HG03095 (cell line): ENCODE results near the gene LURAP1L.
A peak's percentile ranks its signal among the peaks of the same experiment; 100 is the strongest.

ENCODE experiments used
- ATAC-seq: cut with Tn5 transposase; IDR thresholded peaks from one replicate; pipeline ENCODE4 v1.9.1; 2021; ENCODE audit warnings: moderate library complexity; ENCODE audit not compliant: unreplicated experiment

The LURAP1L gene

DNA sequence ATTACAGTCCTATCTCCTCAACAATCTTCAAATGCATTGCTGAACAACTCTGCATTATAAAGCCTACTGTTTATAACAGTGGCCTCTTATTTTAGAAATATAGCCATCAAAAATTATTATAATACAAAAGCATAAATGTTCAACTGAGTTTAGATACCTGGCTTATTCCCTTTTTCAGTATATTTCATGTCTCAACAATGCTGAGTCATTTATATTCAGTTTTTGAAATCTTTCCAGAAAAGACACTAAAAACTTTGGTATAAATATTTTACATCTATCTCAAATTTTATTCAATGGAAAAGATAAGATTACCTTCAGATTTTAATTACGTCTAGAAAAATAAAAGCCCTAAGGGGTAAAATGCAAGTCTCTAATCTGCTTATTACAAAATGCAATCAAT lies 37.9 kb downstream of the LURAP1L start:
- ATAC-seq: no peak

DNA sequence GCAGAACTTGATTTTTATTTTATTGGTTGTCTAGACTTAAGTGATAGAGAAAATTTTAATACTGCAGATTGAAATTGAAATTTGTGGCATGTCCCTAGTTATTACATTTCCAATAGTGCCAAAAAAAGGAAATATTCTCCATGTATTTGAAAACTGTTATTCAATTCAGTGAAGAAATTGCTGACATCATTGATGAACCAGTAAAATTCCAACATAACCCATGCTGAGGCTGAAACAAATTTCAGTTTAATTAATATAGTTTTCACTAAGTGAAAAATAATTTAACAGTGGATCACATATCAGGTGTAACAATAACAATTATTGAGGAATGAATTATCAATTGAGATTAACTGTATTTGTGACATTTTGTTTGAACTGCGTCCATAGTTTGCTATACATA lies 38.7 kb downstream of the LURAP1L start:
- no peak for ATAC-seq

DNA sequence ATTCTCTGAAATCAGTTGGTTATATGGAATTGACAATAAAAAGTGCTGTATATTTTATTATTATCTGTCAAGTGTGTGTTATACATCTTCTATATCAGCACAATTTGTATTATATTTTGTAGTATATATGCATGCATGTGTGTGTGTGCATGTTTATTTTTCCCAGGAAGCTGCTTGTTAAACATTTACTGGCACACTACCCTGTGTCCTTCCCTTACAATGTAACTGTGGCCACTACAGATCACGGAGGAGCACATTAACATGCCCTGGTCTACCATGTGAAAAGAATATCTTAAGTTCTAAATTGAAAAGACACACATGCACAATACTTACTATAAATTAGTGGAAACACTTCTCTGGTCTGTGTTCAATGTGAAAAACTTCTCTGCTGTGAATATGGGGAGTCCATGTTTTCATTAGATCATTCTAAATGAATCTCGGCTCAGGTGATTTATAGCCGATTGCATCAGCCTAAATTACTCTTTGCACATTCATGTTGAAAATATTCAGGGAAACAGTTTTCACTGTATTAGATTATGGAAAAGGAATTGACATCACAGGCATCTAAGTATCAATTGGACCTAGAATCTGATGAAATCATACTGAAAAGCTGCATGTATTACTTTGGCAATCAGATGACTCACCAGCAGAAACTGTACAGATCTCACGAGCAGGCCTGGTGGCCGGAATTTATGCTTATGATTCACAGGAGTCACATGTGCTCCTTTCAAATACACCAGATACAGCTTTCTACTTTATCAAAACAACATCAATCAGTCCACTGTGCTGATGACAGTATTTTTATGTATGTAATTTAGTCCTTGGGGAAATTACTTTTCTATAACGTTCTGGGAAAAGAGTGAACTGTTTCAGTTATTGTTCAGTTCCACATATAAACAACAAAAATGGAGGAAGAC lies 39.4 kb downstream of the LURAP1L start:
- ATAC-seq: no peak

DNA sequence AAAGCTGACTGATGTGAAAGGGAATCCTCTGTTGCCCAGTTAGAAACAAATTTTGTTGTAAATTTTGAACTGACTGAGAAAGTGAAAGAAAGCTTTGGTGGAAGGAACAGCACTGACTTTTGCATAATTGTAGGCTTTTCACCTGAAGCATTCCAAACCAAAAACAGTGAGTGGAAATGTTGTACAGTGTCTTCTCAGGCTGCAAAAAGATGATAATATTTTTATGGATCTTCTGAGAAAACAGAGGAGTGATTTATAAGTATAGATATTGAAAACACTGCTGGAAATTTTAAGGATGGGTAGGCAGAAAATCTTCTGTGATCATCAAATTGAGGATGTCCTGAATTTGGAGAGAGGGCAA lies 40.0 kb downstream of the LURAP1L start:
- ATAC-seq: no peak

DNA sequence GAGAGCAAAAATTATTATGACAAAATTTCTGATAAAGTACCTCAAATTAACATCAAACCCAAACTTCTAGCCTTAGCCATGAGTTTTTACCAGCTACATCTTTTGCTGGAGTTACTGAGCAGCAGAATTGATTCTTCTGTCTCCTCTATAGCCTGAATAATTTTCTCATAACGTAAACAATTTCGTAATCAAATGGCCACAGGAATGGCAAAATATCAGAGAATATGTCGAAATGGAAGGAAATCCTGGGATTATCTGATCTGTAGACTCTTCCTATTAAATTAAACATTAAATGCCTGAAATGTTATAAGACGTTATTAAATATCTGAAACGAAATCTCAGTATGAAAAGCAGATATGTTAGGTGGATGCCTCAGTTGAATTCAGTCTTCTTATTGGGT lies 41.1 kb downstream of the LURAP1L start:
- no peak for ATAC-seq

DNA sequence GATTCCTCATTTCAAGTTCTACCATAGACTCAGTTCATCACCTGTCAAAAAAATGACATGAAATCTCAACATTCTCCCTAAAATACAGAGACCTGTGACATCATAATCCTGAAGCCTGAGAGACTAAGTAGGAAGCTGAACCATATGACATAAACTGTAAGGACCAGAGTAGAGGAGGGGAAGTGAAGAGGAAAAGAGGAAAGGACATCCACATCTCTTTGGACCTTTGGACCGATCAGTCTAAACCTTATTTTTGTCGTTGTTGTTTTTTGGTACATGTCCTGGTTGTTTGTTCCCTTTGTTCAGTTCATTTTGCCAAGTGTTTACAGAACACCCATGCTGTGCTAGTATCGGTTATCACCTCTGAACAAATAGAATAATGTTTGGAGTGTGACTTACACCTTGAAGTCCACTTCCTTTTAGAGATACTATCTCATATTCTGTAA lies 41.9 kb downstream of the LURAP1L start:
- no peak for ATAC-seq

DNA sequence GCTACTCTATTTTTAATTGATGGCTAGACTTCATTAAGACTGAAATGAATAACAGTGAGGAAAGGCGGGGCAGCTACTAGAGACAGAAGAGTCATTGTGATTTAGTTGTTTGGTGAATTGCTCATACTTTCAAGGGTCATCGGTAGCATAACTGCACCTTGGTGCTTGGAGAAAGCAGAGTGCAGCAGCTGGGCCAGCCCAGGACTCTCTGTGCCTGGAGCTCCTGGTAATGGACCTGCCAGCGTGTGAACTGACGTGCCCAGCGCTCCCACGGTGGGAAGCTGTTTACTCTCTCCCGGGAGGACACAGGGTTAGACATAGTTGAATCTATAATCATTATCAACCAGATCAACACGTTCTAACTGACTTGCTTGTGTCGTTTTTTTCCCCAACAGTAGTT lies 42.9 kb downstream of the LURAP1L start:
- no peak for ATAC-seq

DNA sequence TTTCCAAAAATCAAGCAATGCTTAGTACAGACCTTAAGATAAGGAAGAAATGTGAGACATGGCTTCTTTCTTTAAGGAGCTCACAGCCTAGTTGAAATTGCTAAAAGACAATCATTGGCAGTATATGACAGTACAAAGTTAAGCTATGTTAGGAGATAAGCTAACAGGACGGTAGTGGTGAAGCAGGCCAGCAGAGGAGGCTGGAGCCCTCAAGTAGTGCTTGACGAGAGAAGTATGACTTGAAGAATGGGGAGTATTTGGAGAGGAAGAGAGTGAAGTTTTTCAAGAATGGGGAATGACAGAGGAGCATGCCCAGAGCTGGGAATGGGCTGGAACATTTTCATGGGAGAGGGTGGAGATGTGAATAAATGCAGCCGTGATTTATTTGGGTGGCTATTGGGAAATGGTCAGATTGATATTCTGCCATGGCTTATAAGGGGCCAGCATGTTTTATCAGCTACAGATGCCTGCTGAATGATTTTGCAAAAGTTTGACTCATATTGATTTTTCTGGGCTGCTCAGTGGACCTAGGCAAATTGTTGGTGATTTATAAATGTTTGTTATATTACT lies 43.7 kb downstream of the LURAP1L start:
- no peak for ATAC-seq

DNA sequence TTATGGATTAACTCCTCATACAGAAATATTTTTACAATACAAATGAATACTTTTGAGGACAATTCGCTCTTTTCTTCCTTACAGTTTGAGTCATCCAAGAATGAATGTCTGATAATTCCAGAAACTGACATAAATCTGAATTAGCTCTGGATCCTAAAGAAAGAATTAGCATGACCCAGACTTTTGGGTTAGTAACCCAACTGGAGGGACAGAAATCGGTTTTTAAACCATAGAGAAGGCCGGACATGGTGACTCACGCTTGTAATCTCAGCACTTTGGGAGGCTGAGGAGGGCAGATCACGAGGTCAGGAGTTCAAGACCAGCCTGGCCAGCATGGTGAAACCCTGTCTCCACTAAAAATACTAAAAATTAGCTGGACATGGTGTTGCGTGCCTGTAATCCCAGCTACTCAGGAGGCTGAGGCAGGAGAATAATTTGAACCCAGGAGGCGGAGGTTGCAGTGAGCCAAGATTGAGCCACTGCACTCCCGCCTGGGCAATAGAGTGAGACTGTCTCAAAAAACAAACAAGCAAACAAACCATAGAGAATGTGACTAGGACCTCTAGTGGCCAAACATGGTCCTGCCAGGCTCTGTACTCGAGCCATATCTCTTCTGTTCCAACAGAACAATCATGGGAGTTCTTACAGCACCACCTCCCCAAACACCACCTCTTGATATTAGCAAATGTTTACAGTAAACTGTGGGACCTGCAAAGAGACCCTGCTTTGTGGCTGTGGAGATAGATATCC lies 44.8 kb downstream of the LURAP1L start:
- peak; percentile 69 for ATAC-seq

DNA sequence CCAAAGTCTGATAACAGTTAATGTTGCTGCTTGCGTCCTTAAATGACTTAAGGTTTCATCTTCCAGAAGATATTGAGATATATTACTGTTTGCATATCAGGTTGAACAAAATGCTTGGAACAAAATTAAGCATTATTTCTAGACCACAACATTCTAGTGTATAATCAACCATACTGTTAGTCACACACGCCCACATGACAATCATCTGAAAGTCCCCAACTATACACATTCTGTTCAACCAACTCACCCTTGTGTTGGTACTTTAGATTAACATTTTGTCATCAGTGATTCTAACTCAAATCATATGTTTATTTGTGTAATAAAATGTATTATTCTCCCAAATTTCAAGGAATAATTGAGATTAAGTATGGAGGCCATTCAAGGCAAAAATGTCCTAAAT lies 47.3 kb downstream of the LURAP1L start:
- ATAC-seq: no peak

DNA sequence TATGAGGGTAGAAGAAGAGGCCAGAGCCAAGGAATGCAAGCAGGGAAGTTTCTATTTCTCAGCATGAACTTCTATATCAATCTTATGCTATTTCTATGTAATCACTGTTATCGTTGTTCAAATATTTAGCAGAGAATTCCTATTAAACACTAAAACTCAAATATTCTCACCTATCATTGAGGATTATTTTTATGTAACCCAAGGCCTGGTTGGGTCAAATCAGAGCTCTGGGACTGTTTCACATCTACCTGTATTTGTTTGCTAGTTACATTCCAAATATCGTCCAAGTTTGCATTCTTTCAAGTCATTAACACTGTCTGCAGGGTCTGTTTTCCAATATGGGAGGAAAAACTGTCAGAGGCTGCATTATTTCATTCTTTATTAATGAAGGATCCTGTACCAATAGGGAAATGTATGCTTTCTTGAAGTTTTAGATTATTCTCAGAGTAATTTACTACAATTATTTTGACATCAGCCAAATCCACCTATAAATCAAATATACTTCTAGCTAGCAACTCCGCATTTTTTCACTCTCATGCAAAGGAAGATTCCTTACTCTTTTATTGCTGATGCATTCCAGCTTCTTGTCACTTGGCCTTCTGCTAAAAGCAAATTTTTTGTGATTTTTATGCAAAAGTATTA lies 52.2 kb downstream of the LURAP1L start:
- ATAC-seq: no peak

DNA sequence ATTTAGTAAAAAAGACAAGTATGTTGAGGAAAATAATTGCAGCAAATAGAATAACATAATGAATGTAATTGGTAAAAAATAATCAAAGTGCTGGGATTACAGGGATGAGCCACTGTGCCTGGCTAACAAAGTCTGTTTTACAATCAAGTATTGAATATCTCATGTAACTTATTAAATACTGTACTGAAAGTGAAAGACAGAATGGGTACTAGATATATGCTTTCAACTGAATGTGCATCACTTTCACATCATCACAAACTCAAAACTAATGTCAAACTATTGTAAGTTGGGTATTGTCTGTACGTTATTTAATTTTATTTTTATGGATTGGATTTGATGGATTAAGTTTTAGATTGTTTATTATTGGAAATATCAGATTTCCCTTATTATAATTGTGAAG lies 58.9 kb downstream of the LURAP1L start:
- no peak for ATAC-seq

DNA sequence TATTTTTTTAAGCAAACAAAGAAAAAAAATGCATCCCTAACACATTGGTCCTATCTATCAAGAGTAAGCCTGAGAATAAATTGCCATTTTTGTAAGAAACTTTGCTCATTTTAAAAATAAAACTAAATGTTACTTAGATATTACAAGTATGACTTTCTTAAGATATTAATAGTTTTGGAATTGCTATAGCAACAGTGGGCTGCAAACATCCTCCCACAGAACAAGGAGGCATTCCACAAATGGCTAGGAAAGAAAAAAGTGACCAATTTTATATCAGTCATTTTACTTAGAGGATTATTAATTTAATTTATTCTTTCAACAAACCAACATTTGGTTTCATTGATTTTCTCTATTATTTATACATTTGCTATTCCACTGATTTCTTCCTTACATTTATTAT lies 63.7 kb downstream of the LURAP1L start:
- ATAC-seq: no peak

DNA sequence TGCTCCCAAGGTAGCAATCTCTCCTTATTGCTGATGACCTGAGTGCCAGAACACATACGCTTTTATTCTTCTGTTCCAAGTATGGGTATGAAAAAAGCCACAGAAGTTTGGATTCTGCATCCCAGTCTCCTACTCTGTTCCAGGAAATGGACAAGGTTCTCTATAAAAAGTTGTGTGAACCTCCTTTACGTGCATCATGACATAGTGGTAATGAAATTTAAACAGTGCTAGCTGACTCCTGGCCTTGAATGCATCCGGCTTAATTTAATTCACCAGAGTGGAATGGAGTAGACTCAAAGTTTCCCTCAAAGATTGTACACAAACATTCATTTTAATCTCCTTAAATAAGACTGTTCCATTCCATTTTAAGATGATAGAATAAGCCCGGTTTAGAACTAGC lies 68.9 kb downstream of the LURAP1L start:
- no peak for ATAC-seq

DNA sequence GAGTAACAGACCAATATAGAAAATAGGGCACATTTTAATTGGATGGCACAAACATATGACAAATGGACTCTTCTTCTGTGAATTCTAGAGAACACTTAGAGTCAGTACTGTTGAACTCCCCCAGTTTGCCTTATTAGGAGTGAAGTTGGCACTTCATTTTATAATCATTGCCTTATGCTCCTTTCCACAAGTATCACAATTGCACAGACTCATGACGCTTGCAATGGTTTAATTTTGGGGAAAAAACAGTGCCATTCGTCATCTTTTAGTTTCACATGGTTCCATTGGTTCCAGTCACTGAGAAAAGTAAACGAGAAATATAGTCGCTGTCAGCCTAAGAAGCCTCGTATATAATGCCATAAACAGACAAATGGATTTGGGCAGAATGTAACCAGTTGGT lies 71.2 kb downstream of the LURAP1L start:
- ATAC-seq: no peak

DNA sequence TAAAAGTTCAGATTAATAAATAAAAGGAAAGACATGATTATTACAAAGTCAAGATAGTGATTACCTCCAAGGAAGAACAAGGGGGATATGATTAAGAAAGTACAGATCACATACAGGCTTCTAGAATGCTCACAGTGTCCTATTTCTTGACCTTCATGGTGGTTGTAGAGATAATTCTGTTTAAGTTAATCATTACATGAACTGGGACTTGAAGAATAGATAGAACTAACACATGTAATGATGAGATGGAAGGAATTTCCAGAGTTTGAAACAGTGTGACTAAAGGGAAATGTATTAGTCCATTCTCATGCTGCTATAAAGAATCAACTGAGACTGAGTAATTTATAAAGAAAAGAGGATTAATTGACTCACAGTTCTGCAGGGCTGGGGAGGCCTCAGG lies 72.7 kb downstream of the LURAP1L start:
- ATAC-seq: no peak

DNA sequence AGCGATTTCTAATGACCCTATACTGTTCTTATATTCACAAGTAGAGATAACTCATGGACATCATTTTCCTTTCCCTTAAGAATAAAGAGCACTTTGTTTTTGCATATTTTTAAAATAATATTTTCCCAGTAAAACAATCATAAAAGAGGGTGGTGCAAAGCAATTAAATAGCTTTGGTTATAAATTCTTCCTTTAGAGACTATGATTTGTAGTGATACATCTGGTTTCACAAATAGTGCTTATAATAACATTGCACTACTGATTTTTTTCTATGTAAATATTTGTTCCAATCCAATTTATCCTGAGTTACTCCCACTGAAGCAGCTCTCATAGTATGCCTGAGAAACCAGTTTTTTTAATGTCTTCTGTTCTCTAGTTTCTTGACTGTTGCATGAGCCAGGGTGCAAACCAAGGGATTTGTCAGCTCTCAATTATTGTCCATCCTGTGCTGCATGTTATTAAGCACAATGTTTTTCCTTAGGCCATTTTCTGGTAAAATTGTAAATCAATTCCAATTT lies 74.7 kb downstream of the LURAP1L start:
- no peak for ATAC-seq

DNA sequence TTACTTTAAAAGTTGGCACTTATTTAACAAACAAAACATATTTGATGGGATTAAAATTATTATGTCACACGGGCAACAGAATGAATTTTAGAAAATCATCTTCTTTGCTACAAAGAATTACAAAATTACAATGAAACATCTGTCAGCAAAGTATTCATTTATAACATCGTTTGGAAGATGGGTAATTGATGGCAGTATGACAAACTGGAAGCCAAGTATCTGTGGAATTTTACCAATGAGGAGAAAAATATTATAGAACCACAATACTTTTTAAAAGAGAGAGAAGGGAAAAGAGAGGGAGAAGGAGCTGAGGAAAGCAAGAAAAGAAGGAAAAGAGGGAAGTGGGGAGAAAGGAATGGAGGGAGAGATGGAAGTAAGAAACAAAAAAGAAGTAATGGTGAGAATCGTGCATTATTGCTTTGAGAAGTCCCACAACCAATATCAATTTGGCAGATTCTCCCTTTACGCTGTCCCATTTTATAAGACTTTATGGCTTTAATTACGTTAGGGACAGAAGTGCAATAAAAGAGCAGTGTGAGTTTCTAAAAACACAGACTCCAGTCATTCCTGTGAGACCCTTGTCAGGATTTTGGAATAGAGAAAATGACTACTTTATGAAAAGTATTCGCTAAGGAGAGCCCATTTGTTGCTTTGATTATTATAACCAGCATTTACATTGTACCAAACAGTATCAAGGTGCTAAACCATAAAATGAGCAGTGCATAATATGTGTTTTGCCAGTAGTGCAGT lies 76.7 kb downstream of the LURAP1L start:
- ATAC-seq: no peak

DNA sequence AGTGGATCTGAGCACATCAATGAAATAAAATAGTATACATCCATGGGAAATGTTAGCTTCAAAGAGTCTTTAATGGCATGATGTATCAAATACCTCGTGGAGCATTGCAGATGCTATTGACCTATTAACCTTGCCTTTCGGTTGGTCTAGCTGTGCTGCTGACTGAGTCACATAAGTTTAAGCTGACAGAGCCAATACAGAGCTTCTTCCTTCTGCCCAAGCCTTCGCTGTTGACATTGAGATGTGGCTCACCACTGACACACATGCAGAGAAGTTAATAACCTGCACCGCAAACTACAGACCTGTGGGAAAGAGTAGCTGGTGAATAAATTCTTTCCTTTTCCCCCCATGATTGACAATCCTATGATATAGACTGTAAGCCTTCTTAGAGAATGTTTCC lies 78.2 kb downstream of the LURAP1L start:
- no peak for ATAC-seq

DNA sequence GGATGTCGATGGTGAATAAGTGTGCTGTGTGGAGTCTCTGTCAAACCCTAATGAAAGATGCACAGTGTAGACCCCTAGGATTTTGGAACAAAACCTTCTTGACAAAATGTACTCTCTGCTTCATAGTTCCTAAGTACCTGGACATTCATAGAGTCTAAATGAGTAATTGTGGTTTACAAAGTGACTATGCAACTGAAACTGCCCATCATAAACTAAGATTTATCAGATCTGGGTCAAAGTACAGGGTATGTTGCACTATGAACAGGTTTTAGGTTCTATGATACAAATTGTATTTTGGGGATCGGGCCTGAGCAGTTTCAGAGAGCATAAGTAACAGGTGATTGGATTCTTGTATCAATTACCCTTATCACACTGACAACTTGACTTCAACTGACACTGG lies 79.4 kb downstream of the LURAP1L start:
- ATAC-seq: no peak

DNA sequence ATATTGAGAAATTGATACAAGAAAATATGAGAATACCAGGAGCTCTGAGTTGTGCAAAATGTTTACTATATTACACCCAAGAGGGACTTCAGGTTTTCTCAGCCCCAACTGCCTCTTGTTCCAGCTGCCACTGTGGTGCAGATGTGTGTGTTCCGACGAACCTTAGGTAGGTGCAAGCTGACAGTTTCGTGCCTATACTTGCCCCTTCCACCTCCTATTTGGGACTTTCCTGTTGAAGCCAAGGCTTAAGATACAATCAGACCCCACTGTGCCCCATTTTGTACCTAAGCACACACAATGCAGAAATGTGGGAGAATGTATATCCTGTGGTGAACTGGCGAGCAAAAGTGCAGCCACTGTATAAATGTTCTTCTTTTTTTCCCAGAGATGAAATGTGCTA lies 80.2 kb downstream of the LURAP1L start:
- ATAC-seq: no peak
